ENCODE results near the gene RNF11.

Gene RNF11

GRCh38 chr1:51316113-51316845 is 80.2 kb downstream of the RNF11 start:
- no peak overlapping the region for H3K27ac ChIP-seq (replicated peaks)
- DNase-seq (ENCODE audit: low read depth in 1 of 2, low spot score in 1 of 2): no peak
- H3K4me3 ChIP-seq (replicated peaks; ENCODE audit: insufficient read depth, low read length): no peak overlapping the region
- no peak for TF ChIP-seq GABPA (IDR thresholded peaks at IDR 0.05; ENCODE audit: low read depth)
- no peak for TF ChIP-seq POLR2AphosphoS5 (IDR thresholded peaks at IDR 0.05; ENCODE audit: low read depth)
- no peak for TF ChIP-seq SPI1 (IDR thresholded peaks at IDR 0.05; ENCODE audit: borderline replicate concordance, low read depth)
- no peak for TF ChIP-seq REST (IDR thresholded peaks at IDR 0.05; ENCODE audit: insufficient replicate concordance, low read depth)
- no peak for TF ChIP-seq CTCF (IDR thresholded peaks at IDR 0.05; ENCODE audit: insufficient read depth, low read length)
- no peaks in the 10 kb centered on the region for H3K27me3 ChIP-seq (ENCODE audit: insufficient read depth, poor library complexity, severe bottlenecking)

DNA sequence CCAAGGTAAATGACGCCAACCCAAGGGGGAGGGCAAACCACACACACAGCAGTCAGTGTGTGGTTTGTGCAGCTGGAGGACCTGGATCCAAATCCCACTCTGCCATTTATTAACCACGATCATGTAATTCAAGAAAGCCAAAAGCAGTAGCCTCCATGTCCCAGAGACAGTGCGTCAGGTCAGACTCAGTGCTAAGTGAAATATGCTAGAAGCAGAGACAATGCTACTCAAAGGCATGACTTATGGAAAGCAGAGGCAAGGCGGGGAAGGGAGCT is 80.7 kb downstream of the RNF11 start:
- no peak for DNase-seq (ENCODE audit: low read depth in 1 of 2, low spot score in 1 of 2)

GRCh38 chr1:51317798-51318197 is 81.7 kb downstream of the RNF11 start:
- TF ChIP-seq CTCF (IDR thresholded peaks at IDR 0.05; ENCODE audit: insufficient read depth, low read length) (no peak), SPI1 (IDR thresholded peaks at IDR 0.05; ENCODE audit: borderline replicate concordance, low read depth) (no peak), POLR2AphosphoS5 (IDR thresholded peaks at IDR 0.05; ENCODE audit: low read depth) (no peak), GABPA (IDR thresholded peaks at IDR 0.05; ENCODE audit: low read depth) (no peak), REST (IDR thresholded peaks at IDR 0.05; ENCODE audit: insufficient replicate concordance, low read depth) (no peak)
- no peak for DNase-seq (ENCODE audit: low read depth in 1 of 2, low spot score in 1 of 2)
- Histone ChIP-seq H3K27me3 (ENCODE audit: insufficient read depth, poor library complexity, severe bottlenecking) (no peaks in the 10 kb centered on the region), H3K4me3 (replicated peaks; ENCODE audit: insufficient read depth, low read length) (no peak overlapping the region), H3K27ac (replicated peaks) (no peak overlapping the region)

More for the DNA sequence above, 80.7 kb downstream of the RNF11 start:
- no peaks in the 10 kb centered on the region for H3K27me3 ChIP-seq (ENCODE audit: insufficient read depth, poor library complexity, severe bottlenecking)
- TF ChIP-seq POLR2AphosphoS5 (IDR thresholded peaks at IDR 0.05; ENCODE audit: low read depth) (no peak), CTCF (IDR thresholded peaks at IDR 0.05; ENCODE audit: insufficient read depth, low read length) (no peak)
- no peak overlapping the region for H3K27ac ChIP-seq (replicated peaks)
- no peak overlapping the region for H3K4me3 ChIP-seq (replicated peaks; ENCODE audit: insufficient read depth, low read length)

Data from HL-60 (cell line).